Measurements from ENCODE around the gene C17orf75. TPM values are rescaled to one million over a fixed set of nuclear protein-coding genes. Genes with fewer than 3 reads are reported as not detected.
"Not testable (repeated sequence)": the region's sequence is repeated elsewhere in the genome, so short reads cannot be mapped to it uniquely, and the experiment has no call there.

C17orf75 gene
- total and polyA plus RNA-seq, 2 donors (not counting 1 experiment from before 2014, with no cell fraction given): 11.3 to 24.5 TPM

DNA sequence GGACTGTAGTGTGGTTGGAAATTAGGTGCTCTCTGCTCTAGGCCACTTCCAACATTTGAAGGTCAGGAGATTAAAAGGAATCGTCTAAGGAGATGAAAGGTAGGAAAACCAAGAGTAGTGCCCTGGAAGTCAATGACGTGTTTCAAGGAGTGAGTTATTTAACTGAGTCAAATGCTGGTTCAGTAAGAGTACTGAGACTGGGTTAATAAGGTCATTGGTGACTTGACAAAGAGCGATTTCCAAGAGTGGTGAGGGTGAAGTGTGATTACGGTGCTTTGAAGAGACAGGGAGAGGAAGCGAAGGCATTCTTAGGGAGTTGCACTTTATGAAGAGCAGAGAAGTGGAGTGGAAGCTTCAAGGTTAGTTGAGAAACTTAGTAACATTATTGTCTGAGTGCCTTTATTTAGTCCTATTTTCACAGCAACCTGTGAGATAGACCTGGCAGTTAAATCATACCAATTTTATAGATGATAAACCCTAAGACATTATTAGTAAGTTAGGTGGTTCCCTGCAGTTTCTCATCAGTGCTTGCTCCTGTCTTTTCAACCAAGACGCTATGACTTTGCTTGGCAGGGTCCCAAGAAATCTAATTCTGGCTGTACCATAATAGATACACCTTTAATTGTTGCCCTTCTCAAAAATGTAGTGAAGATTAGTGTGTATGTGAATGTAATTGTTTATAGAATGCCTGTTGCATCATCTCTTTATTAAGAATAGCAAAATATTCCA lies 13.8 kb upstream of the C17orf75 start:
- Mint-ChIP-seq H3K27me3 (no peaks in the 10 kb centered on the region), H3K4me3 (peak overlapping the region; percentile 45), H3K9me3 (ENCODE audit: insufficient read depth) (no peaks in the 10 kb centered on the region), H3K4me1 (peaks cover 44% of the 10 kb centered on the region), H3K27ac (peak overlapping the region; percentile 71)
- no peak overlapping the region for H3K27ac ChIP-seq (ENCODE audit: low read length in 2 of 2)
- H3K36me3 ChIP-seq (replicated peaks in 1 of 2; ENCODE audit: control extremely low read depth in 1 of 2, control insufficient read depth in 1 of 2, extremely low read depth in 1 of 2, insufficient read depth in 2 of 2, low read length in 1 of 2): peaks cover 4 to 72% of the 10 kb centered on the region in 2 experiments
- H3K9me3 ChIP-seq (ENCODE audit: control extremely low read depth in 1 of 3, control insufficient read depth in 2 of 3, insufficient read depth in 1 of 3, low read length in 2 of 3): no peaks in the 10 kb centered on the region
- no peak overlapping the region for H3K9ac ChIP-seq (ENCODE audit: low read length)
- no peak overlapping the region for H2AFZ ChIP-seq (ENCODE audit: insufficient read depth, low read depth, low read length, poor library complexity, severe bottlenecking)
- no peaks in the 10 kb centered on the region for H3K27me3 ChIP-seq (replicated peaks in 1 of 4; ENCODE audit: control extremely low read depth in 1 of 4, control insufficient read depth in 3 of 4, insufficient read depth in 4 of 4, low read length in 3 of 4)
- H3K4me2 ChIP-seq (replicated peaks; ENCODE audit: low read depth, low read length, poor library complexity, severe bottlenecking): peak overlapping the region; percentile 17
- TF ChIP-seq EZH2 (IDR thresholded peaks at IDR 0.05; ENCODE audit: borderline replicate concordance, insufficient read depth, low read depth, low read length, poor library complexity, severe bottlenecking): no peak
- TF ChIP-seq, protein P1, sequence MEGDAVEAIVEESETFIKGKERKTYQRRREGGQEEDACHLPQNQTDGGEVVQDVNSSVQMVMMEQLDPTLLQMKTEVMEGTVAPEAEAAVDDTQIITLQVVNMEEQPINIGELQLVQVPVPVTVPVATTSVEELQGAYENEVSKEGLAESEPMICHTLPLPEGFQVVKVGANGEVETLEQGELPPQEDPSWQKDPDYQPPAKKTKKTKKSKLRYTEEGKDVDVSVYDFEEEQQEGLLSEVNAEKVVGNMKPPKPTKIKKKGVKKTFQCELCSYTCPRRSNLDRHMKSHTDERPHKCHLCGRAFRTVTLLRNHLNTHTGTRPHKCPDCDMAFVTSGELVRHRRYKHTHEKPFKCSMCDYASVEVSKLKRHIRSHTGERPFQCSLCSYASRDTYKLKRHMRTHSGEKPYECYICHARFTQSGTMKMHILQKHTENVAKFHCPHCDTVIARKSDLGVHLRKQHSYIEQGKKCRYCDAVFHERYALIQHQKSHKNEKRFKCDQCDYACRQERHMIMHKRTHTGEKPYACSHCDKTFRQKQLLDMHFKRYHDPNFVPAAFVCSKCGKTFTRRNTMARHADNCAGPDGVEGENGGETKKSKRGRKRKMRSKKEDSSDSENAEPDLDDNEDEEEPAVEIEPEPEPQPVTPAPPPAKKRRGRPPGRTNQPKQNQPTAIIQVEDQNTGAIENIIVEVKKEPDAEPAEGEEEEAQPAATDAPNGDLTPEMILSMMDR (IDR thresholded peaks at IDR 0.05): no peak
- ATAC-seq (ENCODE audit: low read depth) (no peak), DNase-seq (no peak)
- ChIA-PET CTCF (no interaction called here), POLR2A (no interaction called here)
- H3K4me1 ChIP-seq (ENCODE audit: control insufficient read depth in 2 of 2, insufficient read depth in 2 of 2, low read length in 2 of 2): peaks cover 31 to 34% of the 10 kb centered on the region in 2 donors
- H3K4me3 ChIP-seq (ENCODE audit: control extremely low read depth in 1 of 5, extremely low read depth in 1 of 5, insufficient read depth in 1 of 5, low read depth in 2 of 5, low read length in 4 of 5): no peak overlapping the region
- 89% methylated on average over 5 of the region's 6 CpGs for WGBS (ENCODE audit: insufficient coverage)
- peaks cover 97% of the 10 kb centered on the region for H3K79me2 ChIP-seq (ENCODE audit: control insufficient read depth, insufficient read depth, low read length)
- intact Hi-C loops (cut with micrococcal nuclease): loop anchor here (10.0 kb wide), 1 partner anchor 519 kb away; the partner anchor contains the start of gene MYO1D
- peaks cover 88% of the 10 kb centered on the region for H4K20me1 ChIP-seq (ENCODE audit: control insufficient read depth, insufficient read depth, low read length, poor library complexity, severe bottlenecking)

GRCh38 chr17:32352734-32353133 lies 10.8 kb upstream of the C17orf75 start:
- H3K9ac ChIP-seq (ENCODE audit: low read length); POLR2A ChIA-PET; H3K27ac Mint-ChIP-seq; H3K27me3 Mint-ChIP-seq; H3K27ac ChIP-seq (ENCODE audit: low read length in 2 of 2); ATAC-seq (ENCODE audit: low read depth); DNase-seq; H3K27me3 ChIP-seq (replicated peaks in 1 of 4; ENCODE audit: control extremely low read depth in 1 of 4, control insufficient read depth in 3 of 4, insufficient read depth in 4 of 4, low read length in 3 of 4); CTCF ChIA-PET; H2AFZ ChIP-seq (ENCODE audit: insufficient read depth, low read depth, low read length, poor library complexity, severe bottlenecking); H3K9me3 Mint-ChIP-seq (ENCODE audit: insufficient read depth); H3K9me3 ChIP-seq (ENCODE audit: control extremely low read depth in 1 of 3, control insufficient read depth in 2 of 3, insufficient read depth in 1 of 3, low read length in 2 of 3): not testable (repeated sequence)
- Mint-ChIP-seq H3K4me1 (peaks cover 53% of the 10 kb centered on the region), H3K4me3 (peak overlapping the region; percentile 99)
- Histone ChIP-seq H3K79me2 (ENCODE audit: control insufficient read depth, insufficient read depth, low read length) (peaks cover 92% of the 10 kb centered on the region), H3K4me3 (ENCODE audit: control extremely low read depth in 1 of 5, extremely low read depth in 1 of 5, insufficient read depth in 1 of 5, low read depth in 2 of 5, low read length in 4 of 5) (peak overlapping the region in 1 of 5 experiments; percentile 89), H3K36me3 (replicated peaks in 1 of 2; ENCODE audit: control extremely low read depth in 1 of 2, control insufficient read depth in 1 of 2, extremely low read depth in 1 of 2, insufficient read depth in 2 of 2, low read length in 1 of 2) (peaks cover 2 to 41% of the 10 kb centered on the region in 2 experiments), H4K20me1 (ENCODE audit: control insufficient read depth, insufficient read depth, low read length, poor library complexity, severe bottlenecking) (peaks cover 64% of the 10 kb centered on the region), H3K4me1 (ENCODE audit: control insufficient read depth in 2 of 2, insufficient read depth in 2 of 2, low read length in 2 of 2) (peaks cover 38 to 43% of the 10 kb centered on the region in 2 donors), H3K4me2 (replicated peaks; ENCODE audit: low read depth, low read length, poor library complexity, severe bottlenecking) (peak overlapping the region; percentile 76)
- 96% methylated on average over 4 of the region's 9 CpGs for WGBS (ENCODE audit: insufficient coverage)
- intact Hi-C loops (cut with micrococcal nuclease): loop anchor here (10.0 kb wide), 1 partner anchor 522 kb away; the partner anchor contains the start of gene MYO1D
